ENCODE data around the gene AUTS2. TPM values are rescaled to one million over a fixed set of nuclear protein-coding genes. Genes with fewer than 3 reads are reported as not detected.

The AUTS2 gene
- total and polyA plus RNA-seq, 10 of the 15 experiments (the other 5 are each of a cell fraction or from before 2014, with no cell fraction given), result 6.4 to 55.6 (median 21.6) TPM

DNA sequence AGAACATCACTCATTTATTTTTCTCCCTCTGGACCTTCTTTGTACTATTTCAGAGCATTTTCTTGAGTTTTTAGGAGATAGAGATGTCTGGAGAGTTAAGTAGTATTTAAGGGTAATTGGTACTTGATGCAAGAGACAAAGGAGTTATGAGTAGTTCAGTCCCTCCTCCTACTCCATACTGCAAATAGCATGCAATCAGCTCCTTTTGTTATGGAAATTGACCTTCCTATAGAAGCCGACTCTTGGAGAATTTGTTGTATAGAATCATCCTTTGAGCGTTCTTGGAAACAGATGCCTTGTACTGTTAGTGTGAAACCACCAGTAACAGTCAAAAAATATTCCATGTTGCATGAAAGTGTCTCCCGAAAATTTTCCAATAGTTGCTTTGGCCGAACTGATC is 1105.5 kb downstream of the AUTS2 start:
- Histone ChIP-seq H3K4me2 (ENCODE audit: control insufficient read depth, insufficient read depth) (no peak overlapping the region), H3K4me3 (no peak overlapping the region; the same call in 1 of the 2 replicates), H3K9me3 (replicated peaks; ENCODE audit: control insufficient read depth, insufficient read depth, low read length) (peaks cover 3% of the 10 kb centered on the region; the same call in 2 of the 3 replicates), H4K20me1 (ENCODE audit: control insufficient read depth, insufficient read depth) (no peaks in the 10 kb centered on the region), H3K27me3 (replicated peaks in 1 of 2; ENCODE audit: control insufficient read depth in 2 of 2, insufficient read depth in 2 of 2, low read length in 1 of 2) (no peaks in the 10 kb centered on the region), H3K36me3 (ENCODE audit: control insufficient read depth in 2 of 2, insufficient read depth in 2 of 2, low read length in 1 of 2) (peaks cover 8 to 23% of the 10 kb centered on the region in 2 experiments; a peak in 3 of 4 replicates), H3K4me1 (ENCODE audit: control insufficient read depth, insufficient read depth, low read length) (peaks cover 3% of the 10 kb centered on the region; the same call in 1 of the 2 replicates), H2AFZ (ENCODE audit: control insufficient read depth, low read depth, low read length) (no peak overlapping the region), H3K79me2 (ENCODE audit: control insufficient read depth, insufficient read depth, low read length) (peaks cover 93% of the 10 kb centered on the region), H3K27ac (ENCODE audit: control insufficient read depth, insufficient read depth) (no peak overlapping the region), H3K9ac (ENCODE audit: control insufficient read depth, insufficient read depth, low read length) (no peak overlapping the region)
- ChIA-PET CTCF (interaction anchor here (1.0 to 1.8 kb wide), 3 partner anchors 17 to 71 kb away, joined by 3 to 6 read pairs (median 4); no protein-coding TSS in a partner anchor), RAD21 (ENCODE audit: unreplicated experiment) (interaction anchor here (9.1 kb wide), 1 partner anchor 15 kb away, joined by 108 read pairs; no protein-coding TSS in a partner anchor), POLR2A (interaction anchor here (0.6 to 1.6 kb wide), 3 partner anchors 10 to 1327 kb away, joined by 3 to 7 read pairs (median 5); no protein-coding TSS in a partner anchor), SMC1A (ENCODE audit: uncharacterized antibody, unreplicated experiment) (interaction anchor here (0.6 to 12.6 kb wide), 5 partner anchors 13 to 243 kb away, joined by 3 to 177 read pairs (median 3); no protein-coding TSS in a partner anchor)
- TF ChIP-seq, protein P1, sequence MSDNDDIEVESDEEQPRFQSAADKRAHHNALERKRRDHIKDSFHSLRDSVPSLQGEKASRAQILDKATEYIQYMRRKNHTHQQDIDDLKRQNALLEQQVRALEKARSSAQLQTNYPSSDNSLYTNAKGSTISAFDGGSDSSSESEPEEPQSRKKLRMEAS (IDR thresholded peaks at IDR 0.05; ENCODE audit: low read depth, low read length), result no peak
- TF ChIP-seq YBX1 (IDR thresholded peaks at IDR 0.05), result no peak
- TF ChIP-seq MTA2 (IDR thresholded peaks at IDR 0.05; ENCODE audit: low read depth), result no peak
- no peak for TF ChIP-seq SREBF2 (IDR thresholded peaks at IDR 0.05; ENCODE audit: low read length)
- in situ Hi-C loops (cut with MboI) (no loop called here), intact Hi-C loops (cut with micrococcal nuclease; ENCODE audit: unreplicated experiment) (no loop called here)
- ATAC-seq (no peak), FAIRE-seq (no peak), DNase-seq (ENCODE audit: low read depth, low spot score) (no peak)
- BruUV-seq (replicated peaks), result no TSS peak
- 89% methylated on average over 4 of the region's 4 CpGs for WGBS (ENCODE audit: insufficient coverage, insufficient replicate concordance, low lambda C conversion rate, missing lambda C conversion rate)

DNA sequence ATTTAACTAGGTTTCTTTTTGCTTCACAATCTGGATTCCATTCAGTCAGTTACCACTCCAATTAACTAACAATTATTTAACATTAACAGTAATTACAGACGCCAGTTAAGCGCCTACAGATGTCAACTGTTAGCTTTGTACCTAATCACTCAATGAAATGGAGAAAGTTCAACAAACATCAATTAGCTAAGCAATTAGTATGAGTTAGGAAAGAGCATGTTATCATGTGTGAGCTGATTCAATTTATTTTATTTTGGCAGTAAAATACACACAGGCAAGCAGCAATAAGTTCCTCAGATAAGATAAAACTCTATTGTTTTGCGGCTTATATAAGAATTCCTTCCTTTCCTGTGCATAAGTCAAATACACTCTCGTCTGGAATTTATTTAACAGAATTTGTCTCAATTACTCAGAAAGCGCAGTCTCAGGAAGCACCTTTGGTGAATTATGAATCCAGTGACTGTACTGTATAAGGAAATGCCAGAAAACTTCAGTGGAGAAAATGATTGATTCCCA is 1106.6 kb downstream of the AUTS2 start:
- no peak for FAIRE-seq
- ChIA-PET POLR2A (interaction anchor here (1.1 to 1.6 kb wide), 2 partner anchors 12 to 17 kb away, joined by 3 to 7 read pairs; no protein-coding TSS in a partner anchor), RAD21 (ENCODE audit: unreplicated experiment) (interaction anchor here (0.6 to 1.5 kb wide), 2 partner anchors 58 to 64 kb away, joined by 3 to 5 read pairs; no protein-coding TSS in a partner anchor), CTCF (interaction anchor here (0.6 to 6.5 kb wide), 6 partner anchors 7 to 71 kb away, joined by 3 to 46 read pairs (median 4); no protein-coding TSS in a partner anchor), SMC1A (ENCODE audit: uncharacterized antibody, unreplicated experiment) (interaction anchor here (1.3 to 12.6 kb wide), 4 partner anchors 8 to 71 kb away, joined by 3 to 177 read pairs (median 3); no protein-coding TSS in a partner anchor)
- no TSS peak for BruUV-seq (replicated peaks)
- Histone ChIP-seq H3K4me1 (ENCODE audit: control insufficient read depth, insufficient read depth, low read length) (peaks cover 7% of the 10 kb centered on the region), H3K27ac (ENCODE audit: control insufficient read depth, insufficient read depth) (no peak overlapping the region), H3K9me3 (replicated peaks; ENCODE audit: control insufficient read depth, insufficient read depth, low read length) (peaks cover 3% of the 10 kb centered on the region; the same call in 2 of the 3 replicates), H3K27me3 (replicated peaks in 1 of 2; ENCODE audit: control insufficient read depth in 2 of 2, insufficient read depth in 2 of 2, low read length in 1 of 2) (no peaks in the 10 kb centered on the region), H2AFZ (ENCODE audit: control insufficient read depth, low read depth, low read length) (no peak overlapping the region), H3K4me3 (no peak overlapping the region), H3K9ac (ENCODE audit: control insufficient read depth, insufficient read depth, low read length) (no peak overlapping the region), H4K20me1 (ENCODE audit: control insufficient read depth, insufficient read depth) (no peaks in the 10 kb centered on the region), H3K36me3 (ENCODE audit: control insufficient read depth in 2 of 2, insufficient read depth in 2 of 2, low read length in 1 of 2) (peaks cover 8 to 19% of the 10 kb centered on the region in 2 experiments; a peak in 3 of 4 replicates), H3K79me2 (ENCODE audit: control insufficient read depth, insufficient read depth, low read length) (peaks cover 88% of the 10 kb centered on the region), H3K4me2 (ENCODE audit: control insufficient read depth, insufficient read depth) (0 out of 2 replicates have a peak overlapping the region, but pooled peaks have one; percentile 7)
- no peak for DNase-seq (ENCODE audit: low read depth, low spot score)
- intact Hi-C loops (cut with micrococcal nuclease; ENCODE audit: unreplicated experiment), result no loop called here
- in situ Hi-C loops (cut with MboI), result no loop called here
- 90% methylated on average over 5 of the region's 5 CpGs for WGBS (ENCODE audit: insufficient coverage, insufficient replicate concordance, low lambda C conversion rate, missing lambda C conversion rate)
- ATAC-seq, result no peak
- TF ChIP-seq RBBP5 (conservative IDR thresholded peaks at IDR 0.05) (no peak), ZNF207 (IDR thresholded peaks at IDR 0.05; ENCODE audit: borderline replicate concordance) (no peak), BHLHE40 (IDR thresholded peaks at IDR 0.05; ENCODE audit: borderline replicate concordance in 1 of 2, low read depth in 2 of 2, low read length in 1 of 2) (no peak), ZNF274 (IDR thresholded peaks at IDR 0.05; ENCODE audit: insufficient read depth, insufficient read length) (no peak), RFX5 (IDR thresholded peaks at IDR 0.05; ENCODE audit: low read depth, low read length) (no peak)
- TF ChIP-seq, protein P2, sequence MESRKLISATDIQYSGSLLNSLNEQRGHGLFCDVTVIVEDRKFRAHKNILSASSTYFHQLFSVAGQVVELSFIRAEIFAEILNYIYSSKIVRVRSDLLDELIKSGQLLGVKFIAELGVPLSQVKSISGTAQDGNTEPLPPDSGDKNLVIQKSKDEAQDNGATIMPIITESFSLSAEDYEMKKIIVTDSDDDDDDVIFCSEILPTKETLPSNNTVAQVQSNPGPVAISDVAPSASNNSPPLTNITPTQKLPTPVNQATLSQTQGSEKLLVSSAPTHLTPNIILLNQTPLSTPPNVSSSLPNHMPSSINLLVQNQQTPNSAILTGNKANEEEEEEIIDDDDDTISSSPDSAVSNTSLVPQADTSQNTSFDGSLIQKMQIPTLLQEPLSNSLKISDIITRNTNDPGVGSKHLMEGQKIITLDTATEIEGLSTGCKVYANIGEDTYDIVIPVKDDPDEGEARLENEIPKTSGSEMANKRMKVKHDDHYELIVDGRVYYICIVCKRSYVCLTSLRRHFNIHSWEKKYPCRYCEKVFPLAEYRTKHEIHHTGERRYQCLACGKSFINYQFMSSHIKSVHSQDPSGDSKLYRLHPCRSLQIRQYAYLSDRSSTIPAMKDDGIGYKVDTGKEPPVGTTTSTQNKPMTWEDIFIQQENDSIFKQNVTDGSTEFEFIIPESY (IDR thresholded peaks at IDR 0.05), result no peak
- TF ChIP-seq, protein P3, sequence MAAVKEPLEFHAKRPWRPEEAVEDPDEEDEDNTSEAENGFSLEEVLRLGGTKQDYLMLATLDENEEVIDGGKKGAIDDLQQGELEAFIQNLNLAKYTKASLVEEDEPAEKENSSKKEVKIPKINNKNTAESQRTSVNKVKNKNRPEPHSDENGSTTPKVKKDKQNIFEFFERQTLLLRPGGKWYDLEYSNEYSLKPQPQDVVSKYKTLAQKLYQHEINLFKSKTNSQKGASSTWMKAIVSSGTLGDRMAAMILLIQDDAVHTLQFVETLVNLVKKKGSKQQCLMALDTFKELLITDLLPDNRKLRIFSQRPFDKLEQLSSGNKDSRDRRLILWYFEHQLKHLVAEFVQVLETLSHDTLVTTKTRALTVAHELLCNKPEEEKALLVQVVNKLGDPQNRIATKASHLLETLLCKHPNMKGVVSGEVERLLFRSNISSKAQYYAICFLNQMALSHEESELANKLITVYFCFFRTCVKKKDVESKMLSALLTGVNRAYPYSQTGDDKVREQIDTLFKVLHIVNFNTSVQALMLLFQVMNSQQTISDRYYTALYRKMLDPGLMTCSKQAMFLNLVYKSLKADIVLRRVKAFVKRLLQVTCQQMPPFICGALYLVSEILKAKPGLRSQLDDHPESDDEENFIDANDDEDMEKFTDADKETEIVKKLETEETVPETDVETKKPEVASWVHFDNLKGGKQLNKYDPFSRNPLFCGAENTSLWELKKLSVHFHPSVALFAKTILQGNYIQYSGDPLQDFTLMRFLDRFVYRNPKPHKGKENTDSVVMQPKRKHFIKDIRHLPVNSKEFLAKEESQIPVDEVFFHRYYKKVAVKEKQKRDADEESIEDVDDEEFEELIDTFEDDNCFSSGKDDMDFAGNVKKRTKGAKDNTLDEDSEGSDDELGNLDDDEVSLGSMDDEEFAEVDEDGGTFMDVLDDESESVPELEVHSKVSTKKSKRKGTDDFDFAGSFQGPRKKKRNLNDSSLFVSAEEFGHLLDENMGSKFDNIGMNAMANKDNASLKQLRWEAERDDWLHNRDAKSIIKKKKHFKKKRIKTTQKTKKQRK (IDR thresholded peaks at IDR 0.05; ENCODE audit: low read depth, low read length), result no peak

All from GM12878 (cell line).